HepG2 (cell line): Measurements from ENCODE around the gene ORC3. TPM values are rescaled to one million over a fixed set of nuclear protein-coding genes. Genes with fewer than 3 reads are reported as not detected.

ENCODE experiments used
- ATAC-seq: fragments of 200-7000 bp; cut with Tn5 transposase; 3 replicates; pipeline ENCODE4 v1.9.1; 2020; ENCODE audit warnings: mild to moderate bottlenecking, moderate library complexity
- BruUV-seq: library from RNA; stranded (reverse); fragments of 400-500 nt; replicated peaks from 2 replicates; lab custom pipeline; 2021; lab: Mats Ljungman, UMichigan
- CTCF ChIA-PET: fragments of 300-600 bp; formaldehyde crosslinking; extraction: SDS; loops from one replicate; lab custom pipeline; 2021; ENCODE audit warnings: low total read pairs, inconsistent platforms, low intra/inter-chr PET ratio; lab: Yijun Ruan, JAX
- POLR2A ChIA-PET: fragments of 350-600 bp; sonication (Branson Sonifier 250); formaldehyde crosslinking; loops from one replicate; lab custom pipeline; 2020; ENCODE audit warnings: antibody characterized with exemption, inconsistent platforms; lab: Yijun Ruan, JAX
- DNase-seq: peaks from one replicate; pipeline ENCODE4 v3.0.0-alpha.2; 2015; ENCODE audit warnings: low spot score
- FAIRE-seq: peaks from 3 replicates; lab custom pipeline; 2011; peaks lifted over from hg19 to GRCh38; lab: Jason Lieb, UNC
- H2AFZ ChIP-seq: one replicate; pipeline ENCODE4 v1.6.1; 2011; ENCODE audit warnings: low read length, inconsistent platforms
- H3K27ac ChIP-seq: fragments of 300-600 bp; 3 replicates; pipeline ENCODE4 v1.8.0; 2011; ENCODE audit warnings: mixed run types, mild to moderate bottlenecking, mixed read lengths, low read length, inconsistent platforms; ENCODE audit not compliant: insufficient read depth; ENCODE audit errors: extremely low read length
- H3K27me3 ChIP-seq, 2 experiments: fragments of 200-600 bp in 1 of 2; 2 replicates in 1 of 2; 3 replicates in 1 of 2; pipeline versions ENCODE4 v1.6.0 to v1.8.0; 2011; ENCODE audit warnings: low read length in 2 of 2, mild to moderate bottlenecking in 2 of 2, moderate library complexity in 2 of 2, inconsistent platforms in 1 of 2; ENCODE audit not compliant: insufficient read depth in 2 of 2, control insufficient read depth in 1 of 2
- H3K36me3 ChIP-seq, 2 experiments: fragments of 200-600 bp in 1 of 2; replicated peaks in 1 of 2; 2 replicates in 1 of 2; 3 replicates in 1 of 2; pipeline versions ENCODE4 v1.5.1 to v1.8.0; 2011; ENCODE audit warnings: low read length in 2 of 2, inconsistent platforms in 1 of 2; ENCODE audit not compliant: insufficient read depth in 2 of 2, control insufficient read depth in 1 of 2
- H3K4me1 ChIP-seq: 2 replicates; pipeline ENCODE4 v1.5.1; 2012; ENCODE audit warnings: low read length, inconsistent platforms; ENCODE audit not compliant: insufficient read depth
- H3K4me2 ChIP-seq: 2 replicates; pipeline ENCODE4 v1.6.0; 2011; ENCODE audit warnings: low read depth, low read length, inconsistent platforms
- H3K4me3 ChIP-seq, 3 experiments: fragments of 200-600 bp in 1 of 3; sonication (generic), shearing (Covaris generic) in 1 of 3; replicated peaks in 1 of 3; 2 replicates each; pipeline ENCODE4 v1.5.1; 2011 to 2016; ENCODE audit warnings: low read length in 3 of 3, inconsistent platforms in 2 of 3, low read depth in 2 of 3, mild to moderate bottlenecking in 2 of 3, control low read depth in 1 of 3, mixed read lengths in 1 of 3; ENCODE audit not compliant: insufficient read depth in 1 of 3
- H3K79me2 ChIP-seq: one replicate; pipeline ENCODE4 v1.6.1; 2011; ENCODE audit warnings: low read length, inconsistent platforms; ENCODE audit not compliant: insufficient read depth
- H3K9ac ChIP-seq: 2 replicates; pipeline ENCODE4 v1.6.0; 2011; ENCODE audit warnings: mild to moderate bottlenecking, low read depth, low read length, inconsistent platforms; ENCODE audit not compliant: insufficient read depth
- H3K9me3 ChIP-seq: 2 replicates; pipeline ENCODE4 v1.5.1; 2012; ENCODE audit warnings: mild to moderate bottlenecking, low read length
- H4K20me1 ChIP-seq: 2 replicates; pipeline ENCODE4 v1.6.0; 2011; ENCODE audit warnings: inconsistent platforms, mild to moderate bottlenecking, low read length, moderate library complexity; ENCODE audit not compliant: insufficient read depth
- CBX2 ChIP-seq, 2 experiments: fragments of 200-600 bp in 1 of 2; sonication (generic); formaldehyde crosslinking in 1 of 2; IDR thresholded peaks; 2 replicates each; pipeline versions ENCODE4 v1.7.0 to v1.8.1; 2018 to 2022; ENCODE audit warnings: low read depth in 2 of 2, low read length in 1 of 2, mild to moderate bottlenecking in 1 of 2, missing genetic modification reagents in 1 of 2
- DNMT1 ChIP-seq: sonication (generic); formaldehyde crosslinking; IDR thresholded peaks from 2 replicates; pipeline ENCODE4 v1.5.1; 2020; ENCODE audit warnings: mild to moderate bottlenecking, missing genetic modification reagents
- ETV5 ChIP-seq: IDR thresholded peaks from 2 replicates; pipeline ENCODE4 v1.6.1; 2018; ENCODE audit warnings: missing biosample characterization, missing genetic modification reagents, inconsistent platforms, borderline replicate concordance
- HNRNPLL ChIP-seq: fragments of 200-400 bp; formaldehyde crosslinking; IDR thresholded peaks from 2 replicates; pipeline ENCODE4 v1.6.1; 2017; ENCODE audit warnings: mild to moderate bottlenecking, low read depth, low read length; ENCODE audit not compliant: poor library complexity, severe bottlenecking
- RARG ChIP-seq: sonication (generic); formaldehyde crosslinking; IDR thresholded peaks from 2 replicates; pipeline ENCODE4 v1.4.0; 2020; ENCODE audit warnings: low read depth, mild to moderate bottlenecking, missing genetic modification reagents
- SKI ChIP-seq: fragments of 450-650 bp; IDR thresholded peaks from one replicate; pipeline ENCODE4 v1.6.1; 2018; ENCODE audit warnings: mild to moderate bottlenecking; ENCODE audit not compliant: partially characterized antibody
- SP2 ChIP-seq: sonication (generic); formaldehyde crosslinking; IDR thresholded peaks from 2 replicates; pipeline ENCODE4 v1.5.1; 2020; ENCODE audit warnings: mild to moderate bottlenecking, missing genetic modification reagents
- SRSF1 ChIP-seq: fragments of 200-400 bp; formaldehyde crosslinking; optimal IDR thresholded peaks from 2 replicates; pipeline ENCODE3; 2017; ENCODE audit warnings: mild to moderate bottlenecking, low read depth, low read length, moderate library complexity
- STAT6 ChIP-seq: sonication (generic); formaldehyde crosslinking; IDR thresholded peaks from 2 replicates; pipeline ENCODE4 v1.4.0; 2020; ENCODE audit warnings: missing genetic modification reagents, mild to moderate bottlenecking, borderline replicate concordance
- TEAD2 ChIP-seq: sonication (generic); formaldehyde crosslinking; IDR thresholded peaks from 2 replicates; pipeline ENCODE4 v1.9.0; 2021; ENCODE audit warnings: missing genetic modification reagents
- ZBTB26 ChIP-seq: IDR thresholded peaks from 2 replicates; pipeline ENCODE4 v1.6.1; 2016; ENCODE audit warnings: missing compliant biosample characterization, missing genetic modification reagents, borderline replicate concordance
- ZBTB34 ChIP-seq: sonication (generic); formaldehyde crosslinking; IDR thresholded peaks from 2 replicates; pipeline ENCODE4 v1.8.0; 2022; ENCODE audit warnings: mild to moderate bottlenecking, missing genetic modification reagents
- ZFP91 ChIP-seq: sonication (generic); formaldehyde crosslinking; IDR thresholded peaks from 2 replicates; pipeline ENCODE4 v1.9.0; 2022; ENCODE audit warnings: missing genetic modification reagents, mild to moderate bottlenecking, borderline replicate concordance
- ZMYM3 ChIP-seq: sonication (generic); formaldehyde crosslinking; IDR thresholded peaks from 2 replicates; pipeline ENCODE4 v1.5.1; 2020; ENCODE audit warnings: mild to moderate bottlenecking, missing genetic modification reagents
- ZNF768 ChIP-seq: sonication (generic); formaldehyde crosslinking; IDR thresholded peaks from 2 replicates; pipeline ENCODE4 v1.4.0; 2020; ENCODE audit warnings: missing genetic modification reagents
- WGBS: methylation state at CpG from one replicate; pipeline ENCODE4 v1.1.6; 2017; ENCODE audit warnings: low lambda C conversion rate; 5-methylcytosine and 5-hydroxymethylcytosine counted together
- in situ Hi-C: cut with HindIII; loops from 2 replicates; pipeline ENCODE4 v1.10.0; 2017; ENCODE audit warnings: low pct_unique_long_range_greater_than_20kb; ENCODE audit not compliant: extremely low pct_ligation_motif_present
- intact Hi-C: fragments of 100-400 bp; cut with micrococcal nuclease; formaldehyde crosslinking; loops from one replicate; pipeline ENCODE4 v1.10.0; 2022; ENCODE audit not compliant: unreplicated experiment
- polyA plus RNA-seq, 8 experiments: library from polyadenylated mRNA; depleted of rRNA in 3 of 8; stranded (reverse) in 7 of 8; unstranded in 1 of 8; fragments of >200 nt; fragmentation: Illumina TruSeq in 4 of 8; extraction: Trizol in 4 of 8; gene quantifications; 2 replicates each; pipeline versions ENCODE4 v1.2.1 to v1.2.3, GENCODE V29; 2011 to 2016; ENCODE audit warnings: low read depth in 4 of 8, missing spikeins in 1 of 8, mixed read lengths in 1 of 8; ENCODE audit not compliant: insufficient read depth in 1 of 8
- total RNA-seq, 5 experiments: library from RNA; depleted of rRNA; stranded (reverse); fragments of >200 nt; fragmentation: Illumina TruSeq; extraction: Trizol; gene quantifications; 2 replicates each; pipeline ENCODE4 v1.2.3, GENCODE V29; 2016; ENCODE audit warnings: low read depth in 1 of 5

ORC3 gene
- total and polyA plus RNA-seq, 2 of the 13 experiments (the other 11 are each of a cell fraction or from before 2014, with no cell fraction given) = 21.8 to 43.5 TPM

GRCh38 chr6:87672641-87673040 is 82.7 kb downstream of the ORC3 start (continued):
- TF ChIP-seq ZBTB34 (CRISPR knock-in tag) (0 out of 2 replicates have a peak, but pooled peaks have one; percentile 41), DNMT1 (no peak)
- TF ChIP-seq, all 625 proteins: peak for 44

- H2AFZ ChIP-seq = no peak overlapping the region
- 0 out of 2 replicates have a peak overlapping the region, but pooled peaks have one; percentile 40 for H3K9ac ChIP-seq
- peaks cover 5 to 29% of the 10 kb centered on the region in 2 experiments; a peak in 4 of 5 replicates for H3K36me3 ChIP-seq
- H3K9me3 ChIP-seq = no peaks in the 10 kb centered on the region
- POLR2A ChIA-PET = interaction anchor here (1.1 to 2.0 kb wide), 6 partner anchors 24 to 139 kb away, joined by 4 to 8 read pairs (median 6); partner anchors contain the start of genes AKIRIN2, ORC3 and RARS2
- no peak for DNase-seq
- no peaks in the 10 kb centered on the region for H3K27me3 ChIP-seq
- intact Hi-C loops = loop anchor here (5.0 kb wide), 2 partner anchors 81 to 136 kb away; partner anchors contain the start of gene ORC3
- peak; percentile 13 for ATAC-seq
- in situ Hi-C loops = no loop called here
- H3K4me1 ChIP-seq = peaks cover 72% of the 10 kb centered on the region
- no peak for FAIRE-seq
- peaks cover 7% of the 10 kb centered on the region for H3K79me2 ChIP-seq
- H3K4me3 ChIP-seq = no peak overlapping the region
- CTCF ChIA-PET = no interaction called here
- H3K27ac ChIP-seq = peak overlapping the region; percentile 90
- BruUV-seq = no TSS peak
- 60% methylated on average over 5 of the region's 5 CpGs for WGBS
- H3K4me2 ChIP-seq = peak overlapping the region; percentile 64
- no peaks in the 10 kb centered on the region for H4K20me1 ChIP-seq
- TF ChIP-seq ETV5 (CRISPR knock-in tag) (no peak), ZBTB26 (no peak), CBX2 (IDR thresholded peaks at IDR 0.05; ENCODE audit: low read depth, low read length) (no peak), CBX2 (CRISPR knock-in tag; IDR thresholded peaks at IDR 0.05; ENCODE audit: low read depth) (no peak), ZNF768 (CRISPR knock-in tag) (peak; percentile 83; the same call in 1 of the 2 replicates), ZMYM3 (0 out of 2 replicates have a peak, but pooled peaks have one; percentile 35), SRSF1 (no peak), SP2 (CRISPR knock-in tag) (no peak), SKI (no peak), TEAD2 (CRISPR knock-in tag) (no peak), STAT6 (CRISPR knock-in tag) (no peak), RARG (CRISPR knock-in tag) (no peak), HNRNPLL (no peak), ZFP91 (CRISPR knock-in tag) (no peak)
These were observed 83.3 kb downstream of the ORC3 start for GRCh38 chr6:87673237-87673636.
